Stimulated activated CD8-positive, alpha-beta memory T cell treated with anti-CD3 and anti-CD28 coated beads, Interleukin-4, amount 100 ng/mL, for 4 hours (primary cell): Measurements from ENCODE around the gene INTS1.
"Not testable (repeated sequence)": the region's sequence is repeated elsewhere in the genome, so short reads cannot be mapped to it uniquely, and the experiment has no call there.

Source experiments
- DNase-seq, 2 donors: peaks; one replicate each; pipeline ENCODE4 v3.0.0-alpha.2; 2020; ENCODE audit warnings: low read depth in 2 of 2, low spot score in 1 of 2

Gene INTS1

GRCh38 chr7:1447551-1448244 lies 56.5 kb downstream of the INTS1 start:
- DNase-seq = no peak

GRCh38 chr7:1447112-1447511 lies 57.1 kb downstream of the INTS1 start:
- DNase-seq = no peak

- no peak for DNase-seq
Measured at GRCh38 chr7:1446620-1447032, 57.6 kb downstream of the INTS1 start.

GRCh38 chr7:1446026-1446425 lies 58.2 kb downstream of the INTS1 start:
- DNase-seq = not testable (repeated sequence)

GRCh38 chr7:1445341-1445740 lies 58.8 kb downstream of the INTS1 start:
- DNase-seq = no peak

- DNase-seq = no peak
Measured at GRCh38 chr7:1444925-1445322, 59.3 kb downstream of the INTS1 start.

GRCh38 chr7:1444214-1444924 lies 59.8 kb downstream of the INTS1 start:
- no peak for DNase-seq

GRCh38 chr7:1443587-1444200 lies 60.5 kb downstream of the INTS1 start:
- DNase-seq = not testable (repeated sequence)

- DNase-seq = no peak
Measured at GRCh38 chr7:1442355-1443124, 61.6 kb downstream of the INTS1 start.

- DNase-seq = no peak
Measured at GRCh38 chr7:1441615-1442354, 62.4 kb downstream of the INTS1 start.

- DNase-seq = no peak
Measured at GRCh38 chr7:1440620-1441019, 63.6 kb downstream of the INTS1 start.

GRCh38 chr7:1439373-1440363 lies 64.5 kb downstream of the INTS1 start:
- no peak for DNase-seq

- no peak for DNase-seq
Measured at GRCh38 chr7:1438821-1439220, 65.4 kb downstream of the INTS1 start.

GRCh38 chr7:1438208-1438607 lies 66.0 kb downstream of the INTS1 start:
- no peak for DNase-seq

GRCh38 chr7:1437155-1437880 lies 66.9 kb downstream of the INTS1 start:
- DNase-seq = no peak

GRCh38 chr7:1436608-1437007 lies 67.6 kb downstream of the INTS1 start:
- no peak for DNase-seq

- no peak for DNase-seq
Measured at GRCh38 chr7:1434891-1435670, 69.1 kb downstream of the INTS1 start.

GRCh38 chr7:1434165-1434718 lies 69.9 kb downstream of the INTS1 start:
- no peak for DNase-seq
